ENCODE measurements around the gene RIPK3. TPM values are rescaled to one million over a fixed set of nuclear protein-coding genes. Genes with fewer than 3 reads are reported as not detected.

Gene RIPK3
- total and polyA plus RNA-seq, 8 donors: 6.4 to 42.6 (median 13.5) TPM

DNA sequence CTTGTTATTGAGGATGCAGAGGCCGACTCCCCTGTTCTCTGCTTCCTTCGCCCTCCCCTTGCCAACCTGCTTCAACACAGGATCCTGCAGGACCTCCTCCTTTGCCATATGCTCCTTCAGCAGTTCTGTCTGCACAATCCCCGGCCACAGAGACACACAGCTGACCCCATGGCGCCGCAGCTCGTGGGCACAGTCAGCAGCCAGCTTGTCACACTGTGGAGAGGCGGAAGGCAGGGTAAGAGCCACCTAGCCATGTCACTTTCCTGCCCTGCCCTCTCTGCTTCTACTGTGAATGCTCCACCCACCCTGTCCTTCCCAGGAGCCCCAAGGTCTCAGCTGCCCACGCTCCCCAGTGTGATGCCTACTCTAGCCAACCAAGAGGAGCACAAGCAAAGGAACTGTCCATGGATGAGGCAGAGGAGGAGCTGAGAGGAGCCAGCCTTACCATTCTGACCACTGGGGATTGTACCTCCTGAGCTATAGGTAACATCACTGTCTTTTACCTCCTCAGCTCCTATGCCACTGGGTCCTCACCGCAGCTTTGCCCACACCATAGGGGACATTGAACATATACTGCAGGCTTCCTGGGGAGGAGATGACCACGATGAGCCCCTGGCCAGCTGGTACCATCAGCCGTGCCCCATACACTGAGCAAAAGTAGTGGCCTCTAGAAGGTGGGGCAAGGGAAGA, 47.5 kb downstream of the RIPK3 start:
- Histone ChIP-seq H3K4me3 (no peak overlapping the region), H3K27ac (no peak overlapping the region), H3K27me3 (no peaks in the 10 kb centered on the region), H3K36me3 (peaks cover 26 to 79% (median 65%) of the 10 kb centered on the region in 4 donors), H3K9me3 (no peaks in the 10 kb centered on the region), H3K4me1 (peaks cover 0 to 11% (median 9%) of the 10 kb centered on the region in 4 donors)
- 92 to 96% (median 94%) methylated on average over 10 to 11 of the region's 11 CpGs for WGBS, 5 donors
- intact Hi-C loops (cut with DNase I; ENCODE audit: low total_unique reads): loop anchor here (10.0 kb wide), 1 partner anchor 47 kb away; the partner anchor contains the start of gene TINF2
- TF ChIP-seq POLR2A (IDR thresholded peaks at IDR 0.05) (no peak), POLR2AphosphoS5 (IDR thresholded peaks at IDR 0.05) (no peak), EP300 (IDR thresholded peaks at IDR 0.05) (no peak)
- TF ChIP-seq, protein P1, sequence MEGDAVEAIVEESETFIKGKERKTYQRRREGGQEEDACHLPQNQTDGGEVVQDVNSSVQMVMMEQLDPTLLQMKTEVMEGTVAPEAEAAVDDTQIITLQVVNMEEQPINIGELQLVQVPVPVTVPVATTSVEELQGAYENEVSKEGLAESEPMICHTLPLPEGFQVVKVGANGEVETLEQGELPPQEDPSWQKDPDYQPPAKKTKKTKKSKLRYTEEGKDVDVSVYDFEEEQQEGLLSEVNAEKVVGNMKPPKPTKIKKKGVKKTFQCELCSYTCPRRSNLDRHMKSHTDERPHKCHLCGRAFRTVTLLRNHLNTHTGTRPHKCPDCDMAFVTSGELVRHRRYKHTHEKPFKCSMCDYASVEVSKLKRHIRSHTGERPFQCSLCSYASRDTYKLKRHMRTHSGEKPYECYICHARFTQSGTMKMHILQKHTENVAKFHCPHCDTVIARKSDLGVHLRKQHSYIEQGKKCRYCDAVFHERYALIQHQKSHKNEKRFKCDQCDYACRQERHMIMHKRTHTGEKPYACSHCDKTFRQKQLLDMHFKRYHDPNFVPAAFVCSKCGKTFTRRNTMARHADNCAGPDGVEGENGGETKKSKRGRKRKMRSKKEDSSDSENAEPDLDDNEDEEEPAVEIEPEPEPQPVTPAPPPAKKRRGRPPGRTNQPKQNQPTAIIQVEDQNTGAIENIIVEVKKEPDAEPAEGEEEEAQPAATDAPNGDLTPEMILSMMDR (IDR thresholded peaks at IDR 0.05): no peak
- DNase-seq: no peak

DNA sequence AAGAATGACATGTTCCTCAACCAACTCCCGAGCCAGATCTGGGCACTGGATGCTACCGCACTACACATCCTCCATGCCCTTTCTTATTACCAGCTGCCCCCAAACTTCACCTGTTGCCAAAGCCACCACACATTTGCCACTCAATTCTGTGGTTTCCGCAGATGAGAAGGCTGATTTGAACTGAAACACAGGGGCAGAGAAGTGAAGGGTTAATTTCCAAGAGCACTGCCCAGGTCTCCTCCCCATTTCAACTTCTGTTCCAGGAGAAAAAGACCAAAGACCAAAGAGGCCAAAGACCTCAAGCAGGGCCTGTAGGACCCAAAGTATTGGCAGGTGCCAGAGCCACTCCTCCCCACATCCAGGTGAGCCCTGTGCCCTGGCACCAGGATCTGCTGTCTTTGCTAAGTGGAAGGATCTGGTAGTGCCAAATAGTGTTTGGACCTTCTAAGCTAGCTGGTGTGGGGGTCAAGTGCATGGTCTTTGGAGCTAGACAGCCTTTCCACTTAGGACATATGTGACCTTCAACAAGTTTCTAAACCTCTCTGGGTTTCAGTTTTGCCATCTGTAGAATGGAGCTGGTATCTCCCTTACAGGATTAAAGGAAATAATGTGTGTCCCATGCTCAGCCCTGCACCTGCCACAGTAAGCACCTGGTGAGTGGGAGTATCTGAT, 48.2 kb downstream of the RIPK3 start:
- Histone ChIP-seq H3K27ac (no peak overlapping the region), H3K4me1 (peaks cover 0 to 4% (median 2%) of the 10 kb centered on the region in 4 donors), H3K36me3 (peaks cover 26 to 79% (median 65%) of the 10 kb centered on the region in 4 donors), H3K9me3 (no peaks in the 10 kb centered on the region), H3K4me3 (no peak overlapping the region), H3K27me3 (no peaks in the 10 kb centered on the region)
- no peak for DNase-seq
- WGBS, 5 donors: 85 to 93% (median 90%) methylated on average over 3 of the region's 3 CpGs
- TF ChIP-seq EP300 (IDR thresholded peaks at IDR 0.05): no peak
- intact Hi-C loops (cut with DNase I; ENCODE audit: low total_unique reads): loop anchor here (10.0 kb wide), 1 partner anchor 47 kb away; the partner anchor contains the start of gene TINF2

DNA sequence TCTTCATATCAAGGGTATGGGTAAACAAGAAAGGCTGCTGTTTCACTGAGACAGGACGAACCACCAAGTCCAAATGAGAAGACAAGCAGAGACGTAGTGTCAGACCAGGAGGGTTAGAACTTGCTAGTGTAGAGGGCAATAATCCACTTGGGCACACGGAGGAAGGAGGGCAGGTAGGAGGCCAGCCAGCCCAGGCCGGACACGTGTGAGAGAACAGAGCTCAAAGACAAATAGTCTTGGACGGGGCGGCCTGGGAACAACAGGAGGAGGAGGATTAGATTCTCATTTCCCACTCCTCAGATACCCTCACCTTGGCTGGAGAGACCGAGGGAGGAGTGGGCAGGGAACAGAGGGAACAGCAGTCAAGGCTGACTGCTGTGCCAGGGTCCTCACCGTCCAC, 49.0 kb downstream of the RIPK3 start:
- no peak overlapping the region for H3K27ac ChIP-seq
- H3K4me1 ChIP-seq: no peaks in the 10 kb centered on the region
- H3K27me3 ChIP-seq: no peaks in the 10 kb centered on the region
- peaks cover 18 to 71% (median 58%) of the 10 kb centered on the region in 4 donors for H3K36me3 ChIP-seq
- H3K9me3 ChIP-seq: no peaks in the 10 kb centered on the region
- H3K4me3 ChIP-seq: no peak overlapping the region
- intact Hi-C loops (cut with DNase I; ENCODE audit: low total_unique reads): loop anchor here (10.0 kb wide), 1 partner anchor 46 kb away; the partner anchor contains the start of gene TINF2
- TF ChIP-seq EP300 (IDR thresholded peaks at IDR 0.05): no peak
- no peak for TF ChIP-seq POLR2AphosphoS5 (IDR thresholded peaks at IDR 0.05)
- TF ChIP-seq, protein P1 (IDR thresholded peaks at IDR 0.05): no peak
- no peak for TF ChIP-seq POLR2A (IDR thresholded peaks at IDR 0.05)
- WGBS, 5 donors: 80 to 91% (median 85%) methylated on average over 9 of the region's 9 CpGs
- no peak for DNase-seq

DNA sequence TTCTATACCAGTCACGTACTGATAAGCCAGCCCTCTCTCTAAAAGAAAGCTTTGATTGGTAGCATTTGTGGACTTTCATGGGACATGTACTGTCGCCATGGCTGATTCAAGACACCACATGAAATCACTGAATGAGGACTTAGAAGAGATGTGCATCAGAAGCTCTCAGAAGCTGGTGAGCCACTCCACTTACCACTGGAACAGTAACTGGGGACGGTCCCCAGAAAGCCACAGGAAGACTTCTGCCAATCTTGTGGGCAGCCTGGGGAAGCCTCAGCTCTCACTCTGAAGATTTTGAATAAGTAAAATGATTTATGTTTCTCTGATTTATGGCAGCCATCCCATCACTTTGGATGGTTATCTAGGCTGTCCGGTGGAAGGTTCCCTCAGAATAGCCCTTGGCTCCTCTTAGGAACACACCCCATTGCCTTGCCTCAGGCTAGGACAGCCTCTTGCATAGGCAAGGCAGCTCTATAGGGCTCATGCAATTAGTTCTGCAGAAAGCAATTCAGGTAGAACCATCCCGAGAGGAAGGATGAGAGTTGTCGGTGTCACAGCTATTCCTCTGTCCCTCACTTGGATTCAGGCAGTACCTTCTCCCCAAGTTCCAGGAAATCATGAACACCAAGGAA, 50.0 kb downstream of the RIPK3 start:
- H3K27ac ChIP-seq: no peak overlapping the region
- WGBS, 5 donors: 73 to 82% (median 78%) methylated on average over 6 of the region's 6 CpGs
- H3K36me3 ChIP-seq: peaks cover 18 to 61% (median 49%) of the 10 kb centered on the region in 4 donors
- H3K9me3 ChIP-seq: no peaks in the 10 kb centered on the region
- no peaks in the 10 kb centered on the region for H3K4me1 ChIP-seq
- no peak overlapping the region for H3K4me3 ChIP-seq
- DNase-seq: no peak
- TF ChIP-seq, protein P1 (IDR thresholded peaks at IDR 0.05): no peak
- TF ChIP-seq EP300 (IDR thresholded peaks at IDR 0.05) (no peak), POLR2A (IDR thresholded peaks at IDR 0.05) (no peak), POLR2AphosphoS5 (IDR thresholded peaks at IDR 0.05) (no peak)
- intact Hi-C loops (cut with DNase I; ENCODE audit: low total_unique reads): loop anchor here (10.0 kb wide), 1 partner anchor 45 kb away; the partner anchor contains the start of gene TINF2
- H3K27me3 ChIP-seq: no peaks in the 10 kb centered on the region
